GM12892 (cell line): ENCODE results near the gene CYGB.

Experiments used
- POLR2A ChIP-seq: IDR thresholded peaks from 2 replicates; pipeline ENCODE4 v1.6.1; 2011; ENCODE audit warnings: low read depth, low read length, control low read depth
- POLR2AphosphoS5 ChIP-seq: IDR thresholded peaks from 2 replicates; pipeline ENCODE4 v1.6.1; 2011; ENCODE audit warnings: low read depth, low read length, control low read depth
- TAF1 ChIP-seq: IDR thresholded peaks from 2 replicates; pipeline ENCODE4 v1.6.1; 2011; ENCODE audit warnings: low read depth, mild to moderate bottlenecking, control low read depth, low read length, borderline replicate concordance

- TF ChIP-seq POLR2AphosphoS5 (no peak), POLR2A (no peak), TAF1 (no peak)
These were observed 32.9 kb upstream of the CYGB start for GRCh38 chr17:76570457-76570856.
